Nephron progenitor cell (in vitro differentiated cells): ENCODE results near the gene GABRB2.
"Not testable (repeated sequence)": the region's sequence is repeated elsewhere in the genome, so short reads cannot be mapped to it uniquely, and the experiment has no call there.

Experiments used
- DNase-seq: peaks from one replicate; pipeline ENCODE4 v3.0.0; 2021
- H3K27ac Mint-ChIP-seq: 2 replicates; pipeline ENCODE4 v1.8.0; 2021; ENCODE audit warnings: mild to moderate bottlenecking, moderate library complexity, mixed read lengths
- H3K27me3 Mint-ChIP-seq: 2 replicates; pipeline ENCODE4 v1.8.0; 2021; ENCODE audit warnings: mild to moderate bottlenecking, low read depth, mixed read lengths; ENCODE audit not compliant: poor library complexity
- H3K36me3 Mint-ChIP-seq: 2 replicates; pipeline ENCODE4 v1.8.0; 2021; ENCODE audit warnings: low read depth, mixed read lengths
- H3K4me1 Mint-ChIP-seq: 2 replicates; pipeline ENCODE4 v1.8.0; 2021; ENCODE audit warnings: mixed read lengths
- H3K4me3 Mint-ChIP-seq: 2 replicates; pipeline ENCODE4 v1.8.0; 2021; ENCODE audit warnings: mild to moderate bottlenecking, moderate library complexity, mixed read lengths
- H3K9me3 Mint-ChIP-seq: 2 replicates; pipeline ENCODE4 v1.8.0; 2021; ENCODE audit warnings: mild to moderate bottlenecking, moderate library complexity, mixed read lengths
- CTCF ChIP-seq: fragments of 200-600 bp; sonication (generic); IDR thresholded peaks from 2 replicates; pipeline ENCODE4 v1.5.0; 2021; ENCODE audit warnings: antibody characterized with exemption

GABRB2 gene

GRCh38 chr5:161311146-161311708, 235.3 kb downstream of the GABRB2 start:
- H3K9me3 Mint-ChIP-seq, result peaks cover 13% of the 10 kb centered on the region
- H3K4me3 Mint-ChIP-seq, result no peak overlapping the region
- no peak overlapping the region for H3K27ac Mint-ChIP-seq
- H3K27me3 Mint-ChIP-seq, result no peaks in the 10 kb centered on the region
- H3K36me3 Mint-ChIP-seq, result no peaks in the 10 kb centered on the region
- TF ChIP-seq CTCF, result no peak
- no peak for DNase-seq
- peaks cover 4% of the 10 kb centered on the region for H3K4me1 Mint-ChIP-seq

- H3K27me3 Mint-ChIP-seq, result no peaks in the 10 kb centered on the region
- H3K4me1 Mint-ChIP-seq, result peaks cover 27% of the 10 kb centered on the region
- no peak overlapping the region for H3K4me3 Mint-ChIP-seq
- H3K36me3 Mint-ChIP-seq, result no peaks in the 10 kb centered on the region
- peak overlapping the region; percentile 92 for H3K27ac Mint-ChIP-seq
- H3K9me3 Mint-ChIP-seq, result peaks cover 13% of the 10 kb centered on the region
- no peak for DNase-seq
- TF ChIP-seq CTCF, result no peak
Observed at GRCh38 chr5:161306351-161306995, 240.1 kb downstream of the GABRB2 start.

- H3K9me3 Mint-ChIP-seq, result peaks cover 13% of the 10 kb centered on the region
- peaks cover 27% of the 10 kb centered on the region for H3K4me1 Mint-ChIP-seq
- no peaks in the 10 kb centered on the region for H3K27me3 Mint-ChIP-seq
Observed at GRCh38 chr5:161305601-161306000, 240.9 kb downstream of the GABRB2 start.

GRCh38 chr5:161302559-161302958, 244.0 kb downstream of the GABRB2 start:
- peak overlapping the region; percentile 9 for H3K27ac Mint-ChIP-seq
- H3K4me1 Mint-ChIP-seq, result peaks cover 27% of the 10 kb centered on the region
- no peak for TF ChIP-seq CTCF
- no peak for DNase-seq
- H3K36me3 Mint-ChIP-seq, result no peaks in the 10 kb centered on the region
- no peak overlapping the region for H3K4me3 Mint-ChIP-seq
- no peaks in the 10 kb centered on the region for H3K9me3 Mint-ChIP-seq
- H3K27me3 Mint-ChIP-seq, result no peaks in the 10 kb centered on the region

More at GRCh38 chr5:161305601-161306000, 240.9 kb downstream of the GABRB2 start:
- H3K4me3 Mint-ChIP-seq, result no peak overlapping the region
- peak overlapping the region; percentile 92 for H3K27ac Mint-ChIP-seq
- H3K36me3 Mint-ChIP-seq, result no peaks in the 10 kb centered on the region
- no peak for TF ChIP-seq CTCF
- DNase-seq, result no peak

GRCh38 chr5:161301586-161301985, 244.9 kb downstream of the GABRB2 start:
- Mint-ChIP-seq H3K27me3 (no peaks in the 10 kb centered on the region), H3K27ac (no peak overlapping the region), H3K4me3 (no peak overlapping the region), H3K9me3 (no peaks in the 10 kb centered on the region), H3K4me1 (peaks cover 26% of the 10 kb centered on the region), H3K36me3 (no peaks in the 10 kb centered on the region)
- TF ChIP-seq CTCF, result no peak
- no peak for DNase-seq

GRCh38 chr5:161299053-161299452, 247.5 kb downstream of the GABRB2 start:
- Mint-ChIP-seq H3K4me3 (no peak overlapping the region), H3K36me3 (no peaks in the 10 kb centered on the region), H3K27me3 (no peaks in the 10 kb centered on the region), H3K4me1 (peaks cover 13% of the 10 kb centered on the region), H3K27ac (no peak overlapping the region), H3K9me3 (no peaks in the 10 kb centered on the region)
- TF ChIP-seq CTCF, result no peak
- no peak for DNase-seq

GRCh38 chr5:161297388-161297787, 249.1 kb downstream of the GABRB2 start:
- H3K9me3 Mint-ChIP-seq, H3K27me3 Mint-ChIP-seq, H3K27ac Mint-ChIP-seq, H3K4me3 Mint-ChIP-seq, H3K36me3 Mint-ChIP-seq, DNase-seq, H3K4me1 Mint-ChIP-seq: not testable (repeated sequence)
